ENCODE results near the gene RIMS1.

DNA sequence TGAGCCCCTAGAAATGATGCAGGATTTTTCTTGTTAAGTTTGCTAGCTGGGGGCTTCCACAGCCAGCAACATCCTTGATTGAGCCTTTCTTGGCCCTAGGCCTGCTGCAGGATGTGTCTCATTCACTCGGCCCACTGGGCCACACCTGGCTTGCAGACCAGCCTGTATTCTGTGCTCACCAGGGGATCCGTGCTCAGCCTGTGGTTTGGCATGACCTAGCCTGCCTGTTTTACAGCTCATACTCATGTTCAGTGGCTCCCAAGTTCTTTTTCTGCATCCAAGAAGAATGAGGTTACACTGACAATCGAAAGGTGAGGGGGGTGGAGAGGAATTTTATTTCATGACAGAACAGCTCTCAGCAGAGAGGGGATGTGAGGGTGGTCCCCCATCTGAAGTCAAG, 263.4 kb downstream of the RIMS1 start:
- TF ChIP-seq POLR2AphosphoS5 (IDR thresholded peaks at IDR 0.05; ENCODE audit: low read depth, low read length): no peak
- TF ChIP-seq POLR2A (IDR thresholded peaks at IDR 0.05; ENCODE audit: low read depth, low read length): no peak
- no peak for TF ChIP-seq TAF1 (IDR thresholded peaks at IDR 0.05; ENCODE audit: borderline replicate concordance, low read depth, low read length)
